HuH-7.5 (cell line): ENCODE results near the gene NINL.

Experiments used
- DNase-seq: peaks from one replicate; pipeline ENCODE4 v3.0.0; 2011; ENCODE audit warnings: low spot score

The NINL gene

DNA sequence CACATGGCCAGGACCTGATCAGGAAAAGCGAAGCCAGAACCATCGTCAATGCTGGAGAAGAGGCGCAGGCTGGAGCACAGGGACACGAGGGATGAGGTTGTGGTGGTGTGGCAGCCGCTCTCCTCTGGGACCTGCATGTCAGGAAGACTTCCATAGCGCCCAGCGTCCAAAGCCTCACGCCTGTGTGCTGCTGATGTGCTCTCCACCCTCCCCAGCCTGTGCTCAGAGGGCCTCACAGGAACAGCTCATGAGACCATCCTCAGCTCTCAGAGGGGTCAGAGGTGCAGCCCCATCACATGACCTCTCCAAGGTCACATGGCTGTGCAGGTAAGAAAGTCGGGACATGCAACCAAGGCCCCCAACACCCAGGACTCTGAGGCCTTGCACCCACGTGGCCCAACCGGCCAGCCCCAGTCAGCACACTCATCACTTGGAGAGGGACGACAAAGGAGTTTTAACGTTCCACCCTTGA, 84.4 kb downstream of the NINL start:
- DNase-seq = no peak

DNA sequence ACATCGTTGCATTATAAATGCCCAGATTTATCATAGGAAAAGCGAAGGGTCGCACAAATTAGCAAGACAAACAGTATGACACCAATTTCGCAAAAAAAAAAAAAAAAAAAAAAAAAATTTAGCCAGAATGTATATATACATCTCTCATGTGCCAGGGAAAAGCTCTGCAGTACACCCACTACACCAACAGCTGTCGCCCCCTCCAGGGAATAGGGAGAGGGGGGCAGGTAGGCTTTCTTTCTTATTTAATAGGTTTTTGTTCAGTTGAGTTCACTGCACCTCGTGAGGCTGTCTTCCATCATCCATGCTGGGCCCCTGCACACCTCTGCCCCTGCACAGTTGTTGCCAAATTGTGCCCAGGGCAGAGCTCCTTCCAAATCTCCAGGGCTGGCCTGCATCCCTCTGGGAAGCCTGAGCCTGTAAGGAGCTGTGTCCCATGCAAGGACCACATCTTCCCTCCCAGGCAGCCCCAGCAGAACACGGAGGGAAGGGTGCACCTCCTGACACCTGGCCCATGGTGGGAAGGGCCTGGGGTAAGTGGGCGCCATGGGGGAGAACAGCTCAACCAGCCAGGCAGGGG, 85.4 kb downstream of the NINL start:
- DNase-seq = no peak

- DNase-seq = no peak
Measured at GRCh38 chr20:25499031-25499430, 86.3 kb downstream of the NINL start.

DNA sequence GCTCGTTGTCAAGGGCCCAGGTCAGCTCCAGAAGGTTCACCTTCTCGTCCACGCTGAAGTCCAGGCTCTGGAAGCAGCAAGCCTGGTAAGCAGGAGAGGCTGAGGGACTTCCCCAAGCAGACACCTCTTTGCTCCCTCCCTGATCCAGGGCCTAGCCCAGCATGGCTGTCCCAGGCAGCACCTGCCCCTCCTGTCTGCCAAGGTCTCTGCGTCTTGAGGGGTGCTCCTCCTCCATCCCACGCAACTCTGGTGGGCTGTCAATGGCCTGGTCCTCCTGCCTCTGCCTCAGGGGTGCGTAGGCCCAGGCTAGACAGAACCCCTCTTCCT, 87.1 kb downstream of the NINL start:
- DNase-seq = no peak

- no peak for DNase-seq
Measured at GRCh38 chr20:25497586-25498279, 87.6 kb downstream of the NINL start.

- DNase-seq = no peak
Measured at GRCh38 chr20:25496968-25497401, 88.3 kb downstream of the NINL start.

- DNase-seq = no peak
Measured at GRCh38 chr20:25496165-25496967, 89.0 kb downstream of the NINL start.

DNA sequence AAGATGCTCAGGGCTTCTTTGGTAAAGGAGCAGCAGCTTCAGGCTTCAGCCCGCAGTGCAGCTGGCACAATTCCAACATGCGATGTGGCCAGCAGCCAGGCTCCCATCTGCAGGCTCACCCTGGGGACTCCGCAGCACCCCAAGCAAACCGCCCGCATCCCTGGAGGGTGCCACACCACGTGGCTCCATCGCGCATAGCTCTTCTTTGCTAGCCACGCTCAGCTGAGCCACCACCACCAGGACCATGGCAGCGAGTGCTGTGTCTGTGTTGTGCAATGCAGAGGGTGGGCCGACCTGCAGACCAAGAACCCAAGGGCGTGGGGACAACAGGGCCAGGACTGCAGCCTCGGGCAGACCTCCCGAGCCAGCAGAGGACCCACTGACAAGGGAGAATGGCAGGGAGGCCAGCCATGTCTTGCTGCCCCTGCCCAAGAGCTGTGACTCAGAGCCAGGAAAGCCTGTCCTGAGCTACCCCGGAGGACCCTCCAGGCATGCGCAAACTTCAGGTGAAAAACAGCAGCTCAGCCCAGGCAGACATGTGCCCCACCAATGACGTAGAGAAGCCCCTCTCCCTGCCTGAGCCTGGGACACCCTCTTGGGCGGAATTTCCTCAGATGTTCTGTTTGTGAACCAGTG, 90.0 kb downstream of the NINL start:
- DNase-seq = no peak

DNA sequence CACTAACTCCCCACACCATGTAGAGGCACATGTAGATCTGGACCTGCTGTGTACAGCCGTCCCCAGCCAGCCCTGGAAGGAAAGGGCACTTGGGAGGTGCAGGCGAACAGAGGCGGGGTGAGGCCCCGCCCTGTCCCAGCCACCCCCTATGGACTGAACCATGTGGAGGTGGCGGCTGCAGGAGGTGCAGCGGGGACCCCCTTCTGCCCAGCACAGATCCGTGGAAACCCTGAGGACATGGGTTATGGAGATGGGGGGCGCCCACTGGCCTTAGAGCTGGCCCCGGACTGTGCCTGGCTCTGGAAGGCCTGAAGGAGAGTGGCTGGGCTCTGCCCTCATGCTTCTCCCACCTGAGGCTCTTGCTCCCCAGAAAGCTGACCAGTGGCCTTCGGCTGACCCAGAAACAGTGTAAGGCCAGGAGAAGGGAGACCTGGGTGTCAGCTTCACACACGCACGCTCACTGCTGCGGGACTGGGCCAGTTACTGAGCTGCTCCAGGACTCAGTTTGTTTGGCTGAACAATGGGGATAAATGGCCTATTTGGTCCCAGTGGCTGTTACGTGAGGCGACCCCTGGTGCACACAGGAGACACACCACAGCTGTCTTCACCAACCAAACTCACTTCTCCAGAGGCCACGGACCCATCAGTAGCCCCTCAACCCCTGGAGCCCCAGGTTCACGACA, 90.7 kb downstream of the NINL start:
- no peak for DNase-seq

DNA sequence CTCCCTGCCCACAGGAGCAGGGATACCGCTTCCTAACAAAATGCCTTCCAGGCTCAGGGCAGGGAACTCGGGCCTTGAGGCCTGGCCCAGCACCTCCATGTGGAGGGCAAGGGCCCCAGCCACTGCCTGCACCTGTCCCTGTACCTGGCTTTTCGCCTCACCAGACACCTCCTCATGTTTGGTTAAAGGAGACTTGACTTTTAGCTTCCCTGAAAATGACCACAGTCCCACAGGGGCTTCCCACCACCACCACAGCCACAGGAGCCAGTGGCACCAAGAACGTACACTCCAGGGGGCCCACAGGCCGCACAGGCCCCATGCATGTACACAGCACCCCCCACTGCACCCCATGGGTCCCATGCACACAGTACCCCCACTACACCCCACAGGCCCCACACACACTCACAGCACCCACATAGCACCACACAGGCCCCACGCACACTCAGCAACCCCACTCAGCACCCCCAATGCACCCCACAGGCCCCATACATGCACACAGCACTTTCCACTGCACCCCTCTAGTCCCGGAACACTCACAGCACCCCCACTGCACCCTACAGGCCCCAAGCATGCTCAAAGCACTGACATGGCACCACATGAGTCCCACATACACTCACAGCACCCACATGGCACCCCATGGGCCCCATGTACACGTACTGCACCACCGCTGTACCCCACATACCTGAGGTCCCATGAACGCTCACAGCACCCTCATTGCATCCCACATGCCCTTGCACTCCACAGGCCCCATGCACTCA, 91.4 kb downstream of the NINL start:
- DNase-seq = no peak

GRCh38 chr20:25493137-25493536, 92.2 kb downstream of the NINL start:
- no peak for DNase-seq

GRCh38 chr20:25491446-25492038, 93.8 kb downstream of the NINL start:
- no peak for DNase-seq

GRCh38 chr20:25490656-25491445, 94.5 kb downstream of the NINL start:
- DNase-seq = no peak

- DNase-seq = no peak
Measured at GRCh38 chr20:25489221-25489871, 96.0 kb downstream of the NINL start.

- no peak for DNase-seq
Measured at GRCh38 chr20:25487975-25488374, 97.4 kb downstream of the NINL start.

- DNase-seq = no peak
Measured at GRCh38 chr20:25487306-25487705, 98.0 kb downstream of the NINL start.

- no peak for DNase-seq
Measured at GRCh38 chr20:25486377-25486776, 99.0 kb downstream of the NINL start.

GRCh38 chr20:25485872-25486271, 99.5 kb downstream of the NINL start:
- DNase-seq = no peak

- no peak for DNase-seq
Measured at GRCh38 chr20:25484911-25485511, 100.3 kb downstream of the NINL start.
